GM19025 (cell line): ENCODE measurements around the gene CARMIL1.

Experiments used
- ATAC-seq: cut with Tn5 transposase; IDR thresholded peaks from one replicate; pipeline ENCODE4 v1.9.1; 2021; ENCODE audit warnings: mild to moderate bottlenecking, low read depth, moderate library complexity; ENCODE audit not compliant: unreplicated experiment

Gene CARMIL1

GRCh38 chr6:25629198-25629576, 350.0 kb downstream of the CARMIL1 start:
- no peak for ATAC-seq

GRCh38 chr6:25630508-25631278, 351.5 kb downstream of the CARMIL1 start:
- no peak for ATAC-seq

GRCh38 chr6:25635886-25636317, 356.7 kb downstream of the CARMIL1 start:
- no peak for ATAC-seq

GRCh38 chr6:25637211-25637610, 358.0 kb downstream of the CARMIL1 start:
- no peak for ATAC-seq

- ATAC-seq: no peak
These were observed 358.8 kb downstream of the CARMIL1 start for GRCh38 chr6:25637960-25638434.

GRCh38 chr6:25639653-25640052, 360.5 kb downstream of the CARMIL1 start:
- ATAC-seq: no peak

GRCh38 chr6:25640446-25640845, 361.3 kb downstream of the CARMIL1 start:
- no peak for ATAC-seq

- ATAC-seq: no peak
These were observed 361.7 kb downstream of the CARMIL1 start for GRCh38 chr6:25640891-25641290.

- ATAC-seq: no peak
These were observed 362.2 kb downstream of the CARMIL1 start for GRCh38 chr6:25641377-25641776.

- ATAC-seq: no peak
These were observed 362.9 kb downstream of the CARMIL1 start for GRCh38 chr6:25641940-25642666.

GRCh38 chr6:25642667-25643328, 363.6 kb downstream of the CARMIL1 start:
- ATAC-seq: no peak

- ATAC-seq: no peak
These were observed 366.7 kb downstream of the CARMIL1 start for GRCh38 chr6:25645916-25646315.

- ATAC-seq: no peak
These were observed 370.4 kb downstream of the CARMIL1 start for GRCh38 chr6:25649611-25650010.

GRCh38 chr6:25652007-25652515, 372.9 kb downstream of the CARMIL1 start, which contains the start of gene SCGN:
Gene SCGN (plus strand): TSS chr6:25652215. CDS start chr6:25652404, 189 bp downstream.
- ATAC-seq: no peak

- no peak for ATAC-seq
These were observed 376.5 kb downstream of the CARMIL1 start for GRCh38 chr6:25655723-25656122.

- no peak for ATAC-seq
These were observed 380.6 kb downstream of the CARMIL1 start for GRCh38 chr6:25659633-25660368.

GRCh38 chr6:25660512-25660911, 381.3 kb downstream of the CARMIL1 start:
- no peak for ATAC-seq

GRCh38 chr6:25661129-25661779, 382.1 kb downstream of the CARMIL1 start:
- ATAC-seq: no peak

- ATAC-seq: no peak
These were observed 386.3 kb downstream of the CARMIL1 start for GRCh38 chr6:25665455-25665854.

GRCh38 chr6:25669413-25669812, 390.2 kb downstream of the CARMIL1 start:
- ATAC-seq: no peak
